Right lobe of liver (tissue), 4 donors: Measurements from ENCODE around the gene ALG12.

Source experiments
- CTCF ChIP-seq, 4 donors: fragments of 200-600 bp in 3 of 4; fragments of 450-650 bp in 1 of 4; IDR thresholded peaks; one replicate each; pipeline versions ENCODE4 v1.5.1 to v1.8.0; 2016 to 2022; ENCODE audit warnings: antibody characterized with exemption in 4 of 4, mild to moderate bottlenecking in 2 of 4
- POLR2A ChIP-seq: fragments of 450-650 bp; IDR thresholded peaks from one replicate; pipeline ENCODE4 v1.6.1; 2017; ENCODE audit warnings: antibody characterized with exemption, mild to moderate bottlenecking
- donor health status: DM: no; HTN: no; CAD: no.
- donor health status: DM: no; HTN: no; CAD: no.
- donor health status: DM: no; HTN: yes; CAD: no.

GRCh38 chr22:49899530-49899929, 18.7 kb downstream of the ALG12 start:
- TF ChIP-seq CTCF (IDR thresholded peaks at IDR 0.05) (no peak), POLR2A (no peak)
